GM21723 (cell line): Measurements from ENCODE around the gene DDX55.

ENCODE experiments used
- ATAC-seq: cut with Tn5 transposase; IDR thresholded peaks from one replicate; pipeline ENCODE4 v1.9.1; 2021; ENCODE audit warnings: mild to moderate bottlenecking, moderate library complexity; ENCODE audit not compliant: unreplicated experiment

DDX55 gene

GRCh38 chr12:123614110-123614509 lies 12.2 kb downstream of the DDX55 start:
- no peak for ATAC-seq

DNA sequence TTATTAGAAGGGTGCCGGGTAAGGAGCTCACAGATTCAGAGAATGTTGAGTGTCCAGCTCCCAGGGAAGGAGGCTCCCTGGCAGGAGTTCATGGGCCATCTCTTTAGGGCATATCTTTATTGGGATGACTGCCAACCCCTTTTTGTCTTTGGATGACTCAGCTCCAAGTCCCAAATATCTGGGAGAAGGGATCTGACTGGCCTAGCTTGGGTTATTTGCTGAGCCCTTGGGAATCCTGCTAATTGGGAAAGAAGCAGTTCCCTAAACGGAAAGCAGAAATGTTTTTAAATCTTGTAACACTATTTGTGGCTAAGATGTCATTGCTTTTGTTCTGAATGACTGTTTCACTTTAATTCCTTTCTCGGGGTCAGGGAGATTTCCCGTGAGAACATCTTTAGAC lies 12.6 kb downstream of the DDX55 start:
- no peak for ATAC-seq

DNA sequence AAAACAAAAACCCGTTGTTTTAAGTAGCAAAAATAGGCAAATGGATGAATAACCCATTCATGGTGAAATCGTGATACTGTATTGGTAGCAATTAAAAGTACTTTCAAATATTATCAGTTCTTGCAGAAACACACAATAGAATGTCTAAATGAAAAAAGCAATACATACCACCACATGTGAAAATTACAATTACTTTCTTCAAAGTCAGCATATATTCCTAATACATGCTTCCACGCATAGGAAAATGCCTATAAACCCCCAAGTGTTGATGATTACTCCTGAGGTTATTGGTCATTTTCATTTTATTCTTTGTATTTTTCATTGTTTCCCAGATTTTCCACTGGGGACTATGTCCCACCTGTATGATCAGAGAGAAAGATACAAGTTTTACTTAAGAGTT lies 15.2 kb downstream of the DDX55 start:
- no peak for ATAC-seq

DNA sequence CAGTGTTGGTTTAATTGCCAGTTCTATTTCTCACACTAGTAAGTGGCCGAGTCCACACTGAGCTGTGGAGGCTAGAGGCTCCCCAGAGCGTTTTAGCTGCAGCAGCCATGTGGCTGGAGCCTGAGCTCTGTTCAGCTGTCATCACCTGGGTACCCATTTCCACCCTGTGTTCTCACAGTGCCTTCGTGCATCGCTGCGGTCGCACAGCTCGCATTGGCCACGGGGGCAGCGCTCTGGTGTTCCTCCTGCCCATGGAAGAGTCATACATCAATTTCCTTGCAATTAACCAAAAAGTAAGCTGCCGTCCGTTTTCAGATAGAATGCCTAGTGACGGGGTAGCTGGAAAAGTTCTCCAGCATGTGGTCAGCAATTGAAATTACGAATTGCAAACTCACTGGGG lies 15.7 kb downstream of the DDX55 start:
- ATAC-seq: no peak

DNA sequence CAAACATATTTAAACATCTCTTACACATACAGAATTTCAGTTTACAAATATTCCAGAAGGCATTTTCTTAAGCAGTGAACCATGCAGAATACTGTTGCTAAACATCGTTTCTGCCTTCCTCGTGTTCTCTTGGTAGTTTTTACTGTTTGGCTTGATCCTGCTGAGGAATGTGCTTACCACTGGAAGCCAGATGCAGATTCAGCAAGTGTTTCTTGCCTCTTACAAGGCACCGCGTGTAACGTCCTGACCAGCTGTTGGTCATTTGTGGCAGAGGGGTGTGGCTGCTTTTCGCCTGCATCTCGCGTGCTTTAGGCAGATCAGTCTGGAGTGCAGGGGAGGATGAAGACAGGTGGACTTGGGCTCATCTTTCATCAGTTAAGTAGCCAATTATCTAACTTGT lies 19.2 kb downstream of the DDX55 start:
- no peak for ATAC-seq

GRCh38 chr12:123621619-123622530 lies 20.0 kb downstream of the DDX55 start:
- ATAC-seq: no peak

DNA sequence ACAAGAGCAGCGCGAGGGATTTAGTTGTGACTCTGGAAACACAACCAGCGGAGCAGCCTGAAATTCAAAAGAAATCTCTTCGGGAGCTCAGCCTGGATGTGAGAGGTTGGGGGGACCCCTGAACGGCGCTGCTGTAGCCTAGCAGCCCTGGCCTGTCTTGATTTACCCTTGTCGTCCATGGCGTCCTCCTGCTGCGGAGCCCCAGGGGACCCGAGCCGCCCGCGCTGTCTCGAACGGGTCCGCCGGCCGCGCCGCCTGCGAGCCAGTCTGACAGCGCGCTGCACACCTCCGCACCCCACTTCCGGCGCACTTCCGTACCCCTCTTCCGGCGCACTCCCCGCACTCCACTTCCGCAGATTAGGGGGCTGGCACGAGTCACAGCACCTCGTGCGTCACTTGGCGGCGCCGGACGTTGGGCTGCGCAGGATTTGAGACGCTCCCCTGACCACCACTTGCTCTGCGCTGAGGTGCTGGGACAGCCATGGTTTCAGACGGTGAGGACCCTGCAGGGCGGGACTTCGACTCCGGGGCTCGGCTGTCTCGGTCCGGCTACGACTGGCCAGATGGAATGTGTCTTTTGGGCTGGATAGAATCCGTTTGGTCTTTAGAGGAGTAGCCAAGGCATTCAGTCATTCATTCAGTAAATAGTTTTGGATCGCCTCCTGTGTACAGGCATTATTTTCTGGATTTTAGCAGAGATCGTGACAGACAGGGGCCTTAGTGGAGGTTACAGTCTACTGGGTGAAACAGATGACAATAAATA lies 31.7 kb downstream of the DDX55 start, which contains the start of the genes EIF2B1 and GTF2H3:
Gene EIF2B1, minus strand, starts transcription at position 308 of the 763 bp plus-strand sequence. Its CDS starts 129 bp downstream, at position 179.
Gene GTF2H3, plus strand, starts transcription at position 451 of the 763 bp plus-strand sequence. Its CDS starts 31 bp downstream, at position 482.
- peak; percentile 94 for ATAC-seq

GRCh38 chr12:123634142-123634561 lies 32.3 kb downstream of the DDX55 start:
- ATAC-seq: peak; percentile 4

GRCh38 chr12:123643911-123644310 lies 42.0 kb downstream of the DDX55 start:
- ATAC-seq: no peak

- ATAC-seq: no peak
These were observed 43.5 kb downstream of the DDX55 start for GRCh38 chr12:123645380-123645779.

DNA sequence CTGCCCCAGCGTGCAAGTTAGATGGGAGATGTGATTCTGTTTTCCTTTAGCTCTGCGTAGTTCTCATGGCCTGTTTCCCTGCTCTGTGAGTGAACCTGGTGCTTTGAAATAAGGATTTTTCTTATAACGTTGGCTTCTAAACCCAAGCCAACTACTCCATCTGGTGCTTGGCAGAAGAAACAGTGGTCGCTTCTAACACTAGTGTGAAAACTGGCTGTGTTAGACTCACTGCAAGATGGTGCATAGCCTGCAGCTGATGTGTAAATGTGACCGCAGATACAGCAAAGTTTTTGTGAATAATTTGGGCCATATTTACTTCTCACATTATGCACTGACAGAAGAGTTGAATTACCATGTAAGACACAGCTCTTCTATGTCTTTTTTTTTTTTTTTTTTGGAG lies 44.0 kb downstream of the DDX55 start:
- ATAC-seq: no peak

DNA sequence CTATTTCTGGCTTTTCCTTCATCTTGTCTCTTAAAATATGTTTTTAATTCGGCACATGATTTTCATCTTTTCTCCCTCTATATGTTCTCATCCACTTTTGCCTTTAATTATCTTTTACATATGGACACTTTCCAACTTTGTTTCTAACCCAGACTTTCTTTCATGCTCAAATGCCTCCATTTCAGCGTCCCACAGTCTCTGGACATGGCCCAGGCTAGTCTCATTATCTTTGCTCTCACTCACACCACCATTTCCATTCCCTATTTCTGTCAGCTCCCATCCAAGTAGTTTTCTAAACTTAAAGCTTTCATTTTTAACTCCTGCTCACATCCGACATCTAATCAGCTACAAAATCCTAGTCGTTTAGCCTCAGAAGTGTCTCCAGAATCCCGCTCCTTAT lies 46.5 kb downstream of the DDX55 start:
- ATAC-seq: no peak

DNA sequence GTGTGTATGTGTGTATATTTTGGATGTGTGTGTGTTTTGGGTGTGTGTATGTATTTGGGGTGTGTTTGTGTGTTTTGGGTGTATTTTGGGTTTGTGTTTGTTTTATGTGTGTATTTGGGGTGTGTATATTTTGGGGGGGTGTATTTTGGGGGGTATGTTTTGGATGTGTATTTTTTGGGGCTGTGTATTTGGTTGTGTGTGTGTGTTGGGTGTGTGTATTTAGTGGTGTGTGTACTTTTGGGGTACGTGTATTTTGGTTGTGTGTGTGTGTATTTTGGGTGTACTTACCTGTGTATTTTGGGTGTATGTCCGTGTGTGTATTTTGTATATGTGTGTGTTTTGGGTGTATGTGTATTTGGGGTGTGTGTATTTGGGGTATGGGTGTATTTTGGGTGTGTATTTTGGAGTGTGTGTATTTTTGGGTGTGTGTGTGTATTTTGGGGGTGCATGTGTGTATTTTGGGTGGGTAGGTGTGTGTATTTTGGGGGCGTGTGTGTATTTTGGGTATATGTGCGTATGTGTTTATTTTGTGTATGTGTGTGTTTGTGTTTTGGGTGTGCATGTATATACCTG lies 52.3 kb downstream of the DDX55 start:
- ATAC-seq: no peak

GRCh38 chr12:123655420-123655819 lies 53.5 kb downstream of the DDX55 start:
- peak; percentile 93 for ATAC-seq

DNA sequence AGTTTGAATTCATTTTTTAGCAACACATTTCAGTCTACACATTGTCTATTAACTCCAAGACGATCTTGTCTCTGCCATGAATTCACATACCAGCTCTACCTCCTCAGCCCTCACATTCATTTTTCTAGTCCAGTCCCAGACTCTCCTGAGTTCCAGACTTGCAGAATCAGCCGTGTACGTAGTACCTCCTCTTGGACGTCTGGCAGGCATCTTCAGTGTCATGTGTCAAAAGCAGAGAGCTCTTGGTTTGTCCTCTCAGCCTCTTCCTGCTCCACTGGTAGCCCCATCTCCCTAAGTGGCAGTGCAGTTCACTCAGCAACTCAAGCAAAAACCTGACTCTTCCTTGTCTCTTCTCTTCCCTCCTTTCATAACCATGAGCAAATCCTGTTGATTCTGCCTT lies 54.5 kb downstream of the DDX55 start:
- no peak for ATAC-seq

DNA sequence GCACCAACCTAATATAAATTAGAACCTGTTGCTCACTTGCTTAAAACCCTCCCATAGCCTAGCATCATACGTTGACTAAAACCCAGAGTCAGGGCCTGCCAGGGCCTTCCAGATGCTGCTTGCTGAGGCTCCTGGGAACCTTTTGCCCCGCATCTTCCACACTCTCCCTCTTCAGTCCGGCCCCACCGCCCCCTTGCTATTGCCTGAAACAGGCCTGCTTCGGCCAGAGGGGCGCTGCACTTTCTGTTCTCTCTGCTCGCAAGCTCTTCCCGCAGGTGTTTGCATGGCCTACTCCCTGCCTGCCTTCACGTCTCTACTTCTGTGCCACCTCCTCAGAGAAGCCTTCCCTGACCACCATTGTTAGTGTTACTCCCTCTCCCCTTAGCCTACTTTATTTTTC lies 55.3 kb downstream of the DDX55 start:
- ATAC-seq: no peak

GRCh38 chr12:123659996-123660727 lies 58.3 kb downstream of the DDX55 start:
- no peak for ATAC-seq

DNA sequence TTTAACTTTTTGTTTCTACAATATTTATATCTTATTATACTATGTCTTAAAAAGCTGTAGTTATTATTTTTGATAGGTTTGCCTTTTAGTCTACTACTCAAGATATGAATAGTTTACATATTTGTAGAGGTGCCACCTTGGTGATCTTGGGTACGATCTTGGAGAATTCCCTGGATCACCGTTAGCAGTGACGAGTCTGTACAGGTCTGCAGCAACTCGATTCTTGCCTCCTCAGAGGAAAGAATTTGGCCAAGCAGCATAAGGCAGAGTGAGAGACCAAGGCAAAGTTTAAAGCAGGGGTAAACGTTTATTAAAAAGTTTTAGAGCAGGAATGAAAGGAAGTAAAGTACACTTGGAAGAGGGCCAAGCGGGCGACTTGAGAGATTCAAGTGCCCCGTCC lies 65.9 kb downstream of the DDX55 start:
- no peak for ATAC-seq
